SK-N-SH (cell line): ENCODE results near the gene RFNG. TPM values are rescaled to one million over a fixed set of nuclear protein-coding genes. Genes with fewer than 3 reads are reported as not detected.

Experiments
- CTCF ChIA-PET: fragments of 300-600, 350-600 bp; formaldehyde crosslinking; extraction: SDS; loops from one replicate; lab custom pipeline; 2021; lab: Yijun Ruan, JAX
- POLR2A ChIA-PET: fragments of 350-600 bp; sonication (Branson Sonifier 250); formaldehyde crosslinking; extraction: SDS; loops from one replicate; lab custom pipeline; 2020; ENCODE audit warnings: antibody characterized with exemption, inconsistent platforms; lab: Yijun Ruan, JAX
- DNase-seq: peaks from one replicate; pipeline ENCODE4 v3.0.0; 2012
- H2AFZ ChIP-seq: fragments of 200-600 bp; sonication (generic); 2 replicates; pipeline ENCODE4 v1.8.1; 2016; ENCODE audit warnings: antibody characterized with exemption, mild to moderate bottlenecking, low read depth
- H3F3A ChIP-seq: fragments of 200-600 bp; sonication (generic); replicated peaks from 2 replicates; pipeline ENCODE3; 2016; ENCODE audit warnings: antibody characterized with exemption, mild to moderate bottlenecking; ENCODE audit not compliant: insufficient read depth
- H3K27ac ChIP-seq, 2 experiments: fragments of 200-500 bp in 1 of 2; fragments of 200-600 bp in 1 of 2; sonication (Bioruptor generic) in 1 of 2; sonication (generic), shearing (Covaris generic) in 1 of 2; 2 replicates each; pipeline versions ENCODE4 v1.5.1 to v1.6.1; 2014 to 2016; ENCODE audit warnings: low read depth in 2 of 2, inconsistent platforms in 1 of 2, low read length in 1 of 2, mild to moderate bottlenecking in 1 of 2, mixed read lengths in 1 of 2
- H3K27me3 ChIP-seq: fragments of 200-600 bp; sonication (generic), shearing (Covaris generic); 2 replicates; pipeline ENCODE4 v1.6.1; 2016; ENCODE audit warnings: mixed run types; ENCODE audit not compliant: insufficient read depth
- H3K36me3 ChIP-seq, 2 experiments: fragments of 200-500 bp in 1 of 2; fragments of 200-600 bp in 1 of 2; sonication (Bioruptor generic) in 1 of 2; sonication (generic) in 1 of 2; replicated peaks in 1 of 2; 2 replicates each; pipeline versions ENCODE3 to v1.5.1; 2014 to 2016; ENCODE audit warnings: low read length in 1 of 2, mild to moderate bottlenecking in 1 of 2; ENCODE audit not compliant: insufficient read depth in 2 of 2, control insufficient read depth in 1 of 2
- H3K4me1 ChIP-seq, 2 experiments: fragments of 200-500 bp in 1 of 2; fragments of 200-600 bp in 1 of 2; sonication (Bioruptor generic) in 1 of 2; sonication (generic), shearing (Covaris generic) in 1 of 2; 2 replicates each; pipeline versions ENCODE4 v1.5.1 to v1.6.1; 2014 to 2016; ENCODE audit warnings: low read depth in 1 of 2, low read length in 1 of 2, mixed run types in 1 of 2; ENCODE audit not compliant: insufficient read depth in 2 of 2, control insufficient read depth in 1 of 2
- H3K4me2 ChIP-seq: fragments of 200-600 bp; sonication (generic), shearing (Covaris generic); 2 replicates; pipeline ENCODE4 v1.6.1; 2017; ENCODE audit warnings: mixed run types
- H3K4me3 ChIP-seq, 2 experiments: fragments of 200-500 bp in 1 of 2; fragments of 200-600 bp in 1 of 2; sonication (Bioruptor generic) in 1 of 2; sonication (generic), shearing (Covaris generic) in 1 of 2; 2 replicates each; pipeline versions ENCODE4 v1.5.1 to v1.8.1; 2014 to 2016; ENCODE audit warnings: low read depth in 2 of 2, inconsistent platforms in 1 of 2, low read length in 1 of 2, mild to moderate bottlenecking in 1 of 2, mixed read lengths in 1 of 2, moderate library complexity in 1 of 2
- H3K79me2 ChIP-seq: fragments of 200-600 bp; sonication (generic); 2 replicates; pipeline ENCODE4 v1.8.1; 2017; ENCODE audit warnings: mild to moderate bottlenecking; ENCODE audit not compliant: insufficient read depth
- H3K9ac ChIP-seq: fragments of 200-600 bp; sonication (generic); 2 replicates; pipeline ENCODE4 v1.6.1; 2017; ENCODE audit warnings: mixed run types
- H3K9me2 ChIP-seq: fragments of 200-600 bp; sonication (generic); 2 replicates; pipeline ENCODE4 v1.6.1; 2017; ENCODE audit warnings: mixed run types
- H3K9me3 ChIP-seq: fragments of 200-600 bp; sonication (generic); 2 replicates; pipeline ENCODE4 v1.6.1; 2017; ENCODE audit warnings: mixed run types, mild to moderate bottlenecking, moderate library complexity
- H4K20me1 ChIP-seq: fragments of 200-600 bp; sonication (generic); 2 replicates; pipeline ENCODE4 v1.6.1; 2017; ENCODE audit warnings: mild to moderate bottlenecking, mixed run types; ENCODE audit not compliant: insufficient read depth
- CTCF ChIP-seq: fragments of 200-600 bp; sonication (generic); IDR thresholded peaks from 2 replicates; pipeline ENCODE4 v1.6.1; 2017; ENCODE audit warnings: antibody characterized with exemption, mild to moderate bottlenecking, moderate library complexity
- FOXM1 ChIP-seq: IDR thresholded peaks from 2 replicates; pipeline ENCODE4 v1.4.0; 2012; ENCODE audit warnings: low read depth, mild to moderate bottlenecking
- GABPA ChIP-seq: IDR thresholded peaks from 2 replicates; pipeline ENCODE4 v1.4.0; 2012; ENCODE audit warnings: low read depth, mild to moderate bottlenecking
- GATA2 ChIP-seq: sonication (generic); formaldehyde crosslinking; IDR thresholded peaks from 2 replicates; pipeline ENCODE4 v1.5.0; 2020; ENCODE audit warnings: mild to moderate bottlenecking, missing genetic modification reagents
- IRF3 ChIP-seq: fragments of 150-350 bp; IDR thresholded peaks from 2 replicates; pipeline ENCODE4 v1.6.1; 2016; ENCODE audit warnings: mild to moderate bottlenecking, low read depth, low read length
- JUND ChIP-seq: IDR thresholded peaks from 2 replicates; pipeline ENCODE4 v1.4.0; 2012
- MAX ChIP-seq: IDR thresholded peaks from 2 replicates; pipeline ENCODE4 v1.4.0; 2012; ENCODE audit warnings: low read depth
- RAD21 ChIP-seq: IDR thresholded peaks from 2 replicates; pipeline ENCODE4 v1.6.1; 2012; ENCODE audit warnings: mild to moderate bottlenecking, low read length
- RCOR1 ChIP-seq: fragments of 150-350 bp; IDR thresholded peaks from 2 replicates; pipeline ENCODE4 v1.6.1; 2017; ENCODE audit warnings: antibody characterized with exemption, low read length
- RFX5 ChIP-seq: IDR thresholded peaks from 2 replicates; pipeline ENCODE4 v1.6.1; 2012; ENCODE audit warnings: mild to moderate bottlenecking, improper control_type of control experiment, low read length
- SIN3A ChIP-seq: IDR thresholded peaks from 2 replicates; pipeline ENCODE4 v1.6.1; 2012; ENCODE audit warnings: low read depth, mild to moderate bottlenecking, low read length, moderate library complexity, borderline replicate concordance
- SMC3 ChIP-seq: IDR thresholded peaks from 2 replicates; pipeline ENCODE4 v1.6.1; 2012; ENCODE audit warnings: low read depth, low read length, improper control_type of control experiment
- USF2 ChIP-seq: fragments of 150-350 bp; IDR thresholded peaks from 2 replicates; pipeline ENCODE4 v1.6.1; 2017; ENCODE audit warnings: antibody characterized with exemption, low read length, low read depth, borderline replicate concordance
- WGBS: methylation state at CpG from one replicate; pipeline ENCODE4 v1.1.6; 2017; ENCODE audit warnings: low lambda C conversion rate; 5-methylcytosine and 5-hydroxymethylcytosine counted together
- polyA plus RNA-seq, 3 experiments: library from polyadenylated mRNA; depleted of rRNA; stranded (reverse); fragments of >200 nt; gene quantifications; 2 replicates each; pipeline ENCODE4 v1.2.3, GENCODE V29; 2012

Gene RFNG
- polyA plus RNA-seq, 1 of the 3 experiments (the other 2 are of a cell fraction) = 68.6 TPM

GRCh38 chr17:82085931-82086764, 34.5 kb upstream of the RFNG start:
- H3K4me1 ChIP-seq = no peaks in the 10 kb centered on the region
- WGBS = 94% methylated on average over 17 of the region's 25 CpGs
- H2AFZ ChIP-seq = no peak overlapping the region
- H4K20me1 ChIP-seq = no peaks in the 10 kb centered on the region
- ChIA-PET POLR2A (interaction anchor here (0.7 to 1.2 kb wide), 4 partner anchors 9 to 30 kb away, joined by 3 to 5 read pairs (median 3); no protein-coding TSS in a partner anchor), CTCF (interaction anchor here (0.7 to 2.3 kb wide), 2 partner anchors 12 to 55 kb away, joined by 4 to 9 read pairs; partner anchors contain the start of genes FASN and RAC3)
- TF ChIP-seq RCOR1 = no peak
- H3K79me2 ChIP-seq = no peaks in the 10 kb centered on the region
- no peak for DNase-seq
- H3K4me2 ChIP-seq = no peak overlapping the region
- H3K9me3 ChIP-seq = no peaks in the 10 kb centered on the region
- H3K27me3 ChIP-seq = no peaks in the 10 kb centered on the region
- H3F3A ChIP-seq = no peaks in the 10 kb centered on the region
- no peaks in the 10 kb centered on the region for H3K9me2 ChIP-seq
- H3K27ac ChIP-seq = no peak overlapping the region
- H3K36me3 ChIP-seq = peaks cover 21 to 98% of the 10 kb centered on the region in 2 experiments
- H3K4me3 ChIP-seq = no peak overlapping the region
- H3K9ac ChIP-seq = no peak overlapping the region

- Histone ChIP-seq H3K9me3 (no peaks in the 10 kb centered on the region), H3K27ac (no peak overlapping the region), H3K9me2 (no peaks in the 10 kb centered on the region), H3K4me1 (no peaks in the 10 kb centered on the region), H3K4me3 (no peak overlapping the region), H3K27me3 (no peaks in the 10 kb centered on the region), H3K4me2 (no peak overlapping the region), H3K9ac (no peak overlapping the region)
- no peak for DNase-seq
- POLR2A ChIA-PET = interaction anchor here (1.2 kb wide), 1 partner anchor 10 kb away, joined by 3 read pairs; no protein-coding TSS in a partner anchor
- TF ChIP-seq GABPA (no peak), RFX5 (no peak)
- TF ChIP-seq, all 33 proteins: peak for 0
- 92% methylated on average over 38 of the region's 49 CpGs for WGBS
- Histone ChIP-seq H3K79me2 (no peaks in the 10 kb centered on the region), H4K20me1 (no peaks in the 10 kb centered on the region), H3K36me3 (peaks cover 24 to 98% of the 10 kb centered on the region in 2 experiments), H2AFZ (no peak overlapping the region), H3F3A (no peaks in the 10 kb centered on the region)
- CTCF ChIA-PET = interaction anchor here (0.7 to 2.2 kb wide), 2 partner anchors 13 to 55 kb away, joined by 4 to 8 read pairs; partner anchors contain the start of gene FASN
Observed at GRCh38 chr17:82085031-82085861, 33.6 kb upstream of the RFNG start.

- Histone ChIP-seq H3F3A (peaks cover 3% of the 10 kb centered on the region), H3K79me2 (no peaks in the 10 kb centered on the region), H3K27ac (no peak overlapping the region), H3K4me1 (no peaks in the 10 kb centered on the region), H2AFZ (no peak overlapping the region), H4K20me1 (no peaks in the 10 kb centered on the region), H3K4me2 (no peak overlapping the region), H3K4me3 (no peak overlapping the region), H3K36me3 (peaks cover 21 to 97% of the 10 kb centered on the region in 2 experiments), H3K9me3 (no peaks in the 10 kb centered on the region), H3K9ac (no peak overlapping the region), H3K27me3 (no peaks in the 10 kb centered on the region), H3K9me2 (no peaks in the 10 kb centered on the region)
- ChIA-PET POLR2A (no interaction called here), CTCF (interaction anchor here (2.2 kb wide), 1 partner anchor 54 kb away, joined by 8 read pairs; no protein-coding TSS in a partner anchor)
- 96% methylated on average over 28 of the region's 31 CpGs for WGBS
- TF ChIP-seq USF2 (no peak), IRF3 (no peak), SMC3 (no peak), FOXM1 (no peak), GATA2 (CRISPR knock-in tag) (no peak), MAX (no peak), CTCF (no peak), JUND (no peak), RAD21 (no peak), SIN3A (no peak)
- DNase-seq = no peak
Observed at GRCh38 chr17:82084373-82085030, 32.9 kb upstream of the RFNG start.
